H9 (cell line): ENCODE measurements around the gene FAM78A. TPM values are rescaled to one million over a fixed set of nuclear protein-coding genes. Genes with fewer than 3 reads are reported as not detected.

ENCODE experiments used
- DNase-seq: peaks from one replicate; pipeline ENCODE4 v3.0.0-alpha.2; 2017
- H2AFZ ChIP-seq: one replicate; pipeline ENCODE4 v1.6.1; 2013; ENCODE audit warnings: mild to moderate bottlenecking, low read length, control low read depth, moderate library complexity
- H2AK5ac ChIP-seq: 2 replicates; pipeline ENCODE4 v1.6.1; 2013; ENCODE audit warnings: low read length, control low read depth, mixed read lengths; ENCODE audit not compliant: insufficient read length
- H2BK120ac ChIP-seq: one replicate; pipeline ENCODE4 v1.6.1; 2013; ENCODE audit warnings: low read depth, mild to moderate bottlenecking, low read length, control low read depth, inconsistent platforms; ENCODE audit not compliant: poor library complexity, severe bottlenecking
- H2BK12ac ChIP-seq: 2 replicates; pipeline ENCODE4 v1.6.1; 2013; ENCODE audit warnings: low read length, control low read depth, mixed read lengths, low read depth; ENCODE audit not compliant: insufficient read length
- H2BK15ac ChIP-seq: 2 replicates; pipeline ENCODE4 v1.6.1; 2013; ENCODE audit warnings: low read depth, low read length, control low read depth
- H2BK20ac ChIP-seq: one replicate; pipeline ENCODE4 v1.6.1; 2013; ENCODE audit warnings: low read depth, mild to moderate bottlenecking, low read length, control low read depth, inconsistent platforms; ENCODE audit not compliant: poor library complexity, severe bottlenecking
- H2BK5ac ChIP-seq: 2 replicates; pipeline ENCODE4 v1.6.1; 2013; ENCODE audit warnings: low read length, control low read depth, mixed read lengths; ENCODE audit not compliant: insufficient read length
- H3K14ac ChIP-seq: 2 replicates; pipeline ENCODE4 v1.6.1; 2013; ENCODE audit warnings: low read length, control low read depth; ENCODE audit not compliant: insufficient read depth
- H3K18ac ChIP-seq: 2 replicates; pipeline ENCODE4 v1.6.1; 2013; ENCODE audit warnings: low read depth, mild to moderate bottlenecking, mixed read lengths, low read length, control low read depth; ENCODE audit not compliant: insufficient read length
- H3K23ac ChIP-seq: 2 replicates; pipeline ENCODE4 v1.6.1; 2013; ENCODE audit warnings: low read length, control low read depth, mixed read lengths, low read depth; ENCODE audit not compliant: insufficient read length
- H3K23me2 ChIP-seq: 2 replicates; pipeline ENCODE4 v1.6.1; 2013; ENCODE audit warnings: low read depth, mild to moderate bottlenecking, mixed read lengths, low read length, control low read depth; ENCODE audit not compliant: insufficient read length, poor library complexity, severe bottlenecking
- H3K27ac ChIP-seq: 2 replicates; pipeline ENCODE4 v1.5.1; 2013; ENCODE audit warnings: low read length, control low read depth, mixed read lengths, low read depth; ENCODE audit not compliant: insufficient read length
- H3K27me3 ChIP-seq: 2 replicates; pipeline ENCODE4 v1.6.1; 2013; ENCODE audit warnings: low read length, control low read depth, inconsistent platforms; ENCODE audit not compliant: insufficient read depth
- H3K4ac ChIP-seq: 2 replicates; pipeline ENCODE4 v1.6.1; 2013; ENCODE audit warnings: low read depth, mild to moderate bottlenecking, control low read depth, inconsistent platforms, low read length, moderate library complexity
- H3K4me1 ChIP-seq: 2 replicates; pipeline ENCODE4 v1.6.1; 2013; ENCODE audit warnings: low read length, control low read depth, inconsistent platforms; ENCODE audit not compliant: insufficient read depth
- H3K4me2 ChIP-seq: 2 replicates; pipeline ENCODE4 v1.6.1; 2013; ENCODE audit warnings: low read length, control low read depth, mixed read lengths; ENCODE audit not compliant: insufficient read length, insufficient read depth
- H3K56ac ChIP-seq: 2 replicates; pipeline ENCODE4 v1.6.1; 2013; ENCODE audit warnings: low read depth, mild to moderate bottlenecking, mixed read lengths, low read length, control low read depth; ENCODE audit not compliant: insufficient read length
- H3K79me1 ChIP-seq: 2 replicates; pipeline ENCODE4 v1.6.1; 2013; ENCODE audit warnings: low read depth, mild to moderate bottlenecking, moderate library complexity, low read length, control low read depth, inconsistent platforms; ENCODE audit not compliant: insufficient read depth, poor library complexity, severe bottlenecking
- H3K79me2 ChIP-seq: 2 replicates; pipeline ENCODE4 v1.6.1; 2013; ENCODE audit warnings: low read length, control low read depth, inconsistent platforms; ENCODE audit not compliant: insufficient read depth
- H3K9ac ChIP-seq: 2 replicates; pipeline ENCODE4 v1.6.1; 2013; ENCODE audit warnings: low read length, control low read depth, mixed read lengths; ENCODE audit not compliant: insufficient read length; ENCODE audit errors: extremely low read depth
- H3K9me3 ChIP-seq: one replicate; pipeline ENCODE4 v1.6.1; 2013; ENCODE audit warnings: low read depth, low read length, inconsistent platforms; ENCODE audit not compliant: control insufficient read depth
- H3T11ph ChIP-seq: one replicate; pipeline ENCODE4 v1.6.1; 2013; ENCODE audit warnings: mild to moderate bottlenecking, low read length, control low read depth, inconsistent platforms
- H4K20me1 ChIP-seq: one replicate; pipeline ENCODE4 v1.6.1; 2013; ENCODE audit not compliant: control insufficient read depth, insufficient read length, insufficient read depth
- H4K5ac ChIP-seq: 2 replicates; pipeline ENCODE4 v1.6.1; 2013; ENCODE audit warnings: low read depth, mild to moderate bottlenecking, mixed read lengths, low read length, control low read depth; ENCODE audit not compliant: insufficient read length
- H4K8ac ChIP-seq: replicated peaks from 2 replicates; pipeline ENCODE4 v1.6.1; 2013; ENCODE audit warnings: low read length, control low read depth, mixed read lengths, low read depth; ENCODE audit not compliant: insufficient read length
- H4K91ac ChIP-seq: 2 replicates; pipeline ENCODE4 v1.6.1; 2013; ENCODE audit warnings: low read depth, mild to moderate bottlenecking, moderate library complexity, mixed read lengths, low read length, control low read depth; ENCODE audit not compliant: insufficient read length
- H3K27ac Mint-ChIP-seq, 3 experiments: 2 replicates in 2 of 3; 3 replicates in 1 of 3; pipeline ENCODE4 v1.8.0; 2020 to 2021; ENCODE audit warnings: mixed read lengths in 3 of 3, mild to moderate bottlenecking in 1 of 3, moderate library complexity in 1 of 3
- H3K27me3 Mint-ChIP-seq: 2 replicates; pipeline ENCODE4 v1.8.0; 2021; ENCODE audit warnings: low read depth, mild to moderate bottlenecking, moderate library complexity, mixed read lengths
- H3K36me3 Mint-ChIP-seq, 3 experiments: 2 replicates in 2 of 3; 3 replicates in 1 of 3; pipeline ENCODE4 v1.8.0; 2020 to 2021; ENCODE audit warnings: low read depth in 3 of 3, mixed read lengths in 3 of 3; ENCODE audit not compliant: insufficient read depth in 1 of 3
- H3K4me1 Mint-ChIP-seq, 2 experiments: 2 replicates each; pipeline ENCODE4 v1.8.0; 2020; ENCODE audit warnings: mixed read lengths in 2 of 2
- H3K4me3 Mint-ChIP-seq, 2 experiments: 2 replicates in 1 of 2; 3 replicates in 1 of 2; pipeline ENCODE4 v1.8.0; 2020 to 2021; ENCODE audit warnings: mild to moderate bottlenecking in 2 of 2, mixed read lengths in 2 of 2, moderate library complexity in 1 of 2
- H3K9me3 Mint-ChIP-seq, 2 experiments: 2 replicates in 1 of 2; 3 replicates in 1 of 2; pipeline ENCODE4 v1.8.0; 2020; ENCODE audit warnings: mild to moderate bottlenecking in 2 of 2, mixed read lengths in 2 of 2, moderate library complexity in 1 of 2
- CTCF ChIP-seq: fragments of 200-600 bp; sonication (generic); conservative IDR thresholded peaks from 3 replicates; pipeline ENCODE4 v1.8.0; 2021; ENCODE audit warnings: antibody characterized with exemption, mild to moderate bottlenecking
- WGBS: extraction: QIAGEN DNeasy Blood & Tissue Kit; methylation state at CpG from one replicate; pipeline ENCODE4 v1.1.7; 2013; ENCODE audit warnings: missing lambda C conversion rate, low lambda C conversion rate, mixed read lengths; ENCODE audit not compliant: insufficient read length; ENCODE audit errors: extremely low coverage; 5-methylcytosine and 5-hydroxymethylcytosine counted together
- total RNA-seq: library from RNA; stranded (reverse); gene quantifications from 2 replicates; pipeline ENCODE4 v1.2.1, GENCODE V29; 2021

Gene FAM78A
- total RNA-seq, 1 experiment from 2014 or later, result 1.9 TPM

- Mint-ChIP-seq H3K4me3 (peak overlapping the region; percentile 68 to 88), H3K9me3 (no peaks in the 10 kb centered on the region; a peak in 1 of 5 replicates), H3K27ac (peak overlapping the region in 1 of 3 experiments; percentile 52; a peak in 1 of 7 replicates), H3K27me3 (peaks cover 53% of the 10 kb centered on the region), H3K4me1 (peaks cover 24 to 42% of the 10 kb centered on the region in 2 experiments), H3K36me3 (no peaks in the 10 kb centered on the region; a peak in 1 of 7 replicates)
- Histone ChIP-seq H2AK5ac (no peak overlapping the region), H4K20me1 (peaks cover 6% of the 10 kb centered on the region), H3K4me2 (peak overlapping the region; percentile 10), H3K9ac (no peak overlapping the region), H4K5ac (no peak overlapping the region), H2AFZ (no peak overlapping the region), H3K27ac (no peak overlapping the region), H2BK20ac (no peak overlapping the region), H2BK5ac (no peak overlapping the region), H3T11ph (no peak overlapping the region), H3K79me2 (no peaks in the 10 kb centered on the region), H2BK120ac (no peak overlapping the region), H4K91ac (no peak overlapping the region), H3K18ac (no peak overlapping the region), H2BK15ac (no peak overlapping the region), H3K9me3 (no peaks in the 10 kb centered on the region), H2BK12ac (no peak overlapping the region), H3K4me1 (peaks cover 3% of the 10 kb centered on the region; the same call in 1 of the 2 replicates), H3K23ac (no peak overlapping the region), H3K27me3 (peaks cover 10% of the 10 kb centered on the region; the same call in 1 of the 2 replicates), H4K8ac (no peak overlapping the region), H3K14ac (no peak overlapping the region; the same call in 1 of the 2 replicates), H3K79me1 (no peaks in the 10 kb centered on the region), H3K23me2 (peaks cover 9% of the 10 kb centered on the region), H3K56ac (no peak overlapping the region), H3K4ac (no peak overlapping the region)
- no peak for TF ChIP-seq CTCF
- no CpG with 5 or more reads among the region's 59 CpGs for WGBS
- peak; percentile 93 for DNase-seq
Observed at GRCh38 chr9:131277910-131278701, 1.8 kb upstream of the FAM78A start.
